MM.1S (cell line): Measurements from ENCODE around the gene CPEB4.

Source experiments
- CTCF ChIP-seq: fragments of 300-600 bp; sonication (generic); IDR thresholded peaks from 2 replicates; pipeline ENCODE4 v1.5.1; 2016; ENCODE audit warnings: antibody characterized with exemption, low read length, mixed read lengths
- EZH2 ChIP-seq: fragments of 300-600 bp; sonication (generic); optimal IDR thresholded peaks from 2 replicates; pipeline ENCODE3; 2017; ENCODE audit warnings: low read depth, mild to moderate bottlenecking, antibody characterized with exemption, low read length, mixed read lengths
- EZH2phosphoT487 ChIP-seq: fragments of 300-600 bp; sonication (generic); IDR thresholded peaks from 2 replicates; pipeline ENCODE4 v1.6.1; 2018; ENCODE audit warnings: antibody characterized with exemption, low read length

GRCh38 chr5:173961418-173961817 lies 73.3 kb downstream of the CPEB4 start:
- TF ChIP-seq CTCF (no peak), EZH2phosphoT487 (no peak), EZH2 (no peak)
